ENCODE data around the gene SYNPO2. TPM values are rescaled to one million over a fixed set of nuclear protein-coding genes. Genes with fewer than 3 reads are reported as not detected.

The SYNPO2 gene
- total RNA-seq, 1 experiment from 2014 or later = 0.28 TPM

DNA sequence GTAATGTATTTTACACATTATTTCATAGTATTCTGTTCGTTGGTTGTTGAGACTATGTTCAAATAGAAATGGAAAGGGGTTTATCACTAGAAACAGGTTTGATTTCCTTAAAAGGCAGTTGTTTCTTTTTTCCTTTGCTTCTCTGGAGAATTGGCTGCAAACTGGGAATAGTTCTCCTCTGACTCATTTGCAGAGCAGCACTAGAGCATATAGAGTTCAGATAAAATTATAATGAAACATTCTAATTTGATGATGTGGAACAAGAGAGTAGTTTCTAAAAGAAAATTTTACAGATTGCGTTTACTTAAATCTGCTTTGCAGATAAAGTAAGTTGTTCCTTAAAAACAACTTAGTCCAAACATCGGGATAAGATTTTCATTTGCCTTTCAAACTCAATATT, 29.7 kb downstream of the SYNPO2 start:
- in situ Hi-C loops (cut with HindIII; ENCODE audit: low pct_unique_long_range_greater_than_20kb, low sequenced_read_pairs) = no loop called here
- no peaks in the 10 kb centered on the region for H3K4me1 ChIP-seq (ENCODE audit: control insufficient read depth, insufficient read depth, low read length)
- H3K36me3 ChIP-seq (ENCODE audit: control insufficient read depth, insufficient read depth, low read length) = no peaks in the 10 kb centered on the region
- no peak for TF ChIP-seq POLR2AphosphoS5 (IDR thresholded peaks at IDR 0.05; ENCODE audit: low read depth, low read length)
- TF ChIP-seq, protein P1, sequence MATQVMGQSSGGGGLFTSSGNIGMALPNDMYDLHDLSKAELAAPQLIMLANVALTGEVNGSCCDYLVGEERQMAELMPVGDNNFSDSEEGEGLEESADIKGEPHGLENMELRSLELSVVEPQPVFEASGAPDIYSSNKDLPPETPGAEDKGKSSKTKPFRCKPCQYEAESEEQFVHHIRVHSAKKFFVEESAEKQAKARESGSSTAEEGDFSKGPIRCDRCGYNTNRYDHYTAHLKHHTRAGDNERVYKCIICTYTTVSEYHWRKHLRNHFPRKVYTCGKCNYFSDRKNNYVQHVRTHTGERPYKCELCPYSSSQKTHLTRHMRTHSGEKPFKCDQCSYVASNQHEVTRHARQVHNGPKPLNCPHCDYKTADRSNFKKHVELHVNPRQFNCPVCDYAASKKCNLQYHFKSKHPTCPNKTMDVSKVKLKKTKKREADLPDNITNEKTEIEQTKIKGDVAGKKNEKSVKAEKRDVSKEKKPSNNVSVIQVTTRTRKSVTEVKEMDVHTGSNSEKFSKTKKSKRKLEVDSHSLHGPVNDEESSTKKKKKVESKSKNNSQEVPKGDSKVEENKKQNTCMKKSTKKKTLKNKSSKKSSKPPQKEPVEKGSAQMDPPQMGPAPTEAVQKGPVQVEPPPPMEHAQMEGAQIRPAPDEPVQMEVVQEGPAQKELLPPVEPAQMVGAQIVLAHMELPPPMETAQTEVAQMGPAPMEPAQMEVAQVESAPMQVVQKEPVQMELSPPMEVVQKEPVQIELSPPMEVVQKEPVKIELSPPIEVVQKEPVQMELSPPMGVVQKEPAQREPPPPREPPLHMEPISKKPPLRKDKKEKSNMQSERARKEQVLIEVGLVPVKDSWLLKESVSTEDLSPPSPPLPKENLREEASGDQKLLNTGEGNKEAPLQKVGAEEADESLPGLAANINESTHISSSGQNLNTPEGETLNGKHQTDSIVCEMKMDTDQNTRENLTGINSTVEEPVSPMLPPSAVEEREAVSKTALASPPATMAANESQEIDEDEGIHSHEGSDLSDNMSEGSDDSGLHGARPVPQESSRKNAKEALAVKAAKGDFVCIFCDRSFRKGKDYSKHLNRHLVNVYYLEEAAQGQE (IDR thresholded peaks at IDR 0.05; ENCODE audit: insufficient read depth in 1 of 2, low read depth in 2 of 2, low read length in 1 of 2) = no peak
- TF ChIP-seq CTCF (IDR thresholded peaks at IDR 0.05) = no peak
- TF ChIP-seq TCF7L2 (IDR thresholded peaks at IDR 0.05; ENCODE audit: low read depth, low read length) = no peak
- no peak for TF ChIP-seq SIN3A (IDR thresholded peaks at IDR 0.05; ENCODE audit: borderline replicate concordance, insufficient read depth, low read depth, low read length)
- BruUV-seq (replicated peaks) = no TSS peak
- no peak overlapping the region for H3K27ac ChIP-seq (ENCODE audit: low read length)
- H3K9me3 ChIP-seq (ENCODE audit: control insufficient read depth, insufficient read depth, low read depth, low read length) = no peaks in the 10 kb centered on the region
- DNase-seq (ENCODE audit: low read depth, low spot score) = no peak
- CTCF ChIA-PET = no interaction called here
- no peak for ATAC-seq
- intact Hi-C loops (cut with micrococcal nuclease; ENCODE audit: unreplicated experiment) = no loop called here
- no peaks in the 10 kb centered on the region; the same call in 1 of the 2 replicates for H3K27me3 ChIP-seq (ENCODE audit: control insufficient read depth, insufficient read depth, low read length)
- POLR2A ChIA-PET = no interaction called here
- no peak overlapping the region for H3K4me3 ChIP-seq (ENCODE audit: low read depth in 2 of 2, low read length in 2 of 2)

DNA sequence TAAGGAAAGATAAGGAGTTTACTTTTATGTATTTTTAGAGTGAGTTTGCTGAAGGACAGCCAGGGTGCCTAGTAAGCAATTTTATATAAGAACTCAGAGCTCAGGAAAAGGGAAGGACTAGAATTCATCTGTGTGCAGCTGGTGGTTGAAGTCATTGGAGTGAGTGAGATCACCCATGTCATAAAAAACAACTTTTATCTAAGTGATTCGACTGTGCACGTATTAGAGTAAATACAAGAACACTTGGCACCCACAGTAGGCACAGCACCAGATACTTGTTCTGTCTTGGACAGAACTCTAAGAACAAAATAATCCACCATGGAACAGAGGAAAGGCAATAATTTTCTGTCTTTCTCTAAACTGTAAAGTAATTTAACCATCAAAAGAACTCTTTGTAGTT, 31.6 kb downstream of the SYNPO2 start:
- TF ChIP-seq, protein P1 (IDR thresholded peaks at IDR 0.05; ENCODE audit: insufficient read depth in 1 of 2, low read depth in 2 of 2, low read length in 1 of 2) = no peak
- TF ChIP-seq TCF7L2 (IDR thresholded peaks at IDR 0.05; ENCODE audit: low read depth, low read length) (no peak), SIN3A (IDR thresholded peaks at IDR 0.05; ENCODE audit: borderline replicate concordance, insufficient read depth, low read depth, low read length) (no peak), CTCF (IDR thresholded peaks at IDR 0.05) (no peak), POLR2AphosphoS5 (IDR thresholded peaks at IDR 0.05; ENCODE audit: low read depth, low read length) (no peak)
- H3K36me3 ChIP-seq (ENCODE audit: control insufficient read depth, insufficient read depth, low read length) = no peaks in the 10 kb centered on the region
- no peak for ATAC-seq
- H3K4me1 ChIP-seq (ENCODE audit: control insufficient read depth, insufficient read depth, low read length) = no peaks in the 10 kb centered on the region
- no peaks in the 10 kb centered on the region; the same call in 1 of the 2 replicates for H3K27me3 ChIP-seq (ENCODE audit: control insufficient read depth, insufficient read depth, low read length)
- H3K9me3 ChIP-seq (ENCODE audit: control insufficient read depth, insufficient read depth, low read depth, low read length) = no peaks in the 10 kb centered on the region
- CTCF ChIA-PET = no interaction called here
- intact Hi-C loops (cut with micrococcal nuclease; ENCODE audit: unreplicated experiment) (no loop called here), in situ Hi-C loops (cut with HindIII; ENCODE audit: low pct_unique_long_range_greater_than_20kb, low sequenced_read_pairs) (no loop called here)
- H3K4me3 ChIP-seq (ENCODE audit: low read depth in 2 of 2, low read length in 2 of 2) = no peak overlapping the region
- no peak for DNase-seq (ENCODE audit: low read depth, low spot score)
- POLR2A ChIA-PET = no interaction called here
- no TSS peak for BruUV-seq (replicated peaks)
- no peak overlapping the region for H3K27ac ChIP-seq (ENCODE audit: low read length)
